ENCODE results near the gene PROX2.

Gene PROX2

GRCh38 chr14:74846968-74847665, 28.8 kb downstream of the PROX2 start:
- DNase-seq (ENCODE audit: low spot score), result no peak
- WGBS, 2 donors (ENCODE audit: extremely low coverage in 2 of 2, insufficient read length in 2 of 2, insufficient replicate concordance in 1 of 2), result no CpG with 5 or more reads among the region's 1 CpG
- no peak overlapping the region for H2BK15ac ChIP-seq (ENCODE audit: low read length)
- H3K4me1 ChIP-seq (ENCODE audit: control insufficient read depth in 2 of 2, insufficient read depth in 1 of 2, low read depth in 1 of 2, low read length in 2 of 2), result peaks cover 0 to 1% of the 10 kb centered on the region in 2 donors
- no peak overlapping the region for H2BK12ac ChIP-seq (ENCODE audit: low read length)
- no peak overlapping the region for H4K91ac ChIP-seq (ENCODE audit: low read depth, low read length, poor library complexity)
- no peak overlapping the region for H3K4me2 ChIP-seq (ENCODE audit: insufficient read depth, low read length, poor library complexity, severe bottlenecking)
- H3K79me1 ChIP-seq (ENCODE audit: low read depth, low read length), result no peaks in the 10 kb centered on the region
- H3K23ac ChIP-seq (ENCODE audit: low read depth, low read length, poor library complexity), result no peak overlapping the region
- H3K27ac ChIP-seq (replicated peaks; ENCODE audit: low read length), result no peak overlapping the region
- H3K18ac ChIP-seq (ENCODE audit: low read length), result no peak overlapping the region
- no peak overlapping the region for H2AFZ ChIP-seq (ENCODE audit: low read length)
- H2BK5ac ChIP-seq (ENCODE audit: low read length), result no peak overlapping the region
- no peaks in the 10 kb centered on the region for H3K36me3 ChIP-seq (replicated peaks in 1 of 2; ENCODE audit: control insufficient read depth in 2 of 2, insufficient read depth in 2 of 2, low read length in 2 of 2)
- H3K4ac ChIP-seq (ENCODE audit: low read length), result no peak overlapping the region
- H4K8ac ChIP-seq (ENCODE audit: low read depth, low read length), result no peak overlapping the region
- H3K9ac ChIP-seq (ENCODE audit: low read depth, low read length, poor library complexity), result no peak overlapping the region
- H3K4me3 ChIP-seq (ENCODE audit: low read length in 2 of 2), result no peak overlapping the region
- H3K9me3 ChIP-seq (replicated peaks in 1 of 2; ENCODE audit: control insufficient read depth in 2 of 2, insufficient read depth in 1 of 2, low read depth in 1 of 2, low read length in 2 of 2), result no peaks in the 10 kb centered on the region
- no peak overlapping the region for H2BK120ac ChIP-seq (ENCODE audit: low read depth, low read length)
- H3K14ac ChIP-seq (ENCODE audit: low read length), result no peak overlapping the region
- no peaks in the 10 kb centered on the region for H3K27me3 ChIP-seq (ENCODE audit: control insufficient read depth in 3 of 3, insufficient read depth in 3 of 3, low read depth in 1 of 3, low read length in 3 of 3)
- H2AK5ac ChIP-seq (ENCODE audit: low read depth, low read length), result no peak overlapping the region

DNA sequence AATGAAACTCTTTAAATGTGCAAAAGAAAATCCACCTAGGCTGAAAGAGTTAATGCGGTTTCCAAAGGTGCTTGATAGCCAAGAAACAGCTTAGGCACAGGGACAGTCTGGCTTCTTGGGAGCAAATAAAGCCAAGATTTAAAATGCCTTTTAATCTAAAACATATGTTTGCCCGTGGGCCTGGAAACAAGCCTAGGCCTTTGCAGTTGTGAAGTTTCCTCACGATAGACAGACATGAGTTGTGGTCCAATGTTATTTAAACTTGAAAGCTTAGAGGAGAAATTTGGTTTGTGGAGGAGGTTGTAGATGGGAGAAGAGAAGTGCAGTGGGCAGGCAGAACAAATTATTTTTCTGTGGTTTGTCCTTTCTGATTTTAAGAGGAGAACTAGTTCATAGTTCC, 29.8 kb downstream of the PROX2 start:
- Histone ChIP-seq H2AFZ (ENCODE audit: low read length) (no peak overlapping the region), H3K23ac (ENCODE audit: low read depth, low read length, poor library complexity) (no peak overlapping the region), H2BK12ac (ENCODE audit: low read length) (no peak overlapping the region), H2BK5ac (ENCODE audit: low read length) (no peak overlapping the region), H3K9me3 (replicated peaks in 1 of 2; ENCODE audit: control insufficient read depth in 2 of 2, insufficient read depth in 1 of 2, low read depth in 1 of 2, low read length in 2 of 2) (no peaks in the 10 kb centered on the region), H3K4me2 (ENCODE audit: insufficient read depth, low read length, poor library complexity, severe bottlenecking) (no peak overlapping the region), H3K18ac (ENCODE audit: low read length) (no peak overlapping the region), H4K8ac (ENCODE audit: low read depth, low read length) (no peak overlapping the region), H3K9ac (ENCODE audit: low read depth, low read length, poor library complexity) (no peak overlapping the region), H2BK15ac (ENCODE audit: low read length) (no peak overlapping the region), H3K14ac (ENCODE audit: low read length) (no peak overlapping the region), H3K79me1 (ENCODE audit: low read depth, low read length) (no peaks in the 10 kb centered on the region), H3K4me3 (ENCODE audit: low read length in 2 of 2) (no peak overlapping the region), H3K27me3 (ENCODE audit: control insufficient read depth in 3 of 3, insufficient read depth in 3 of 3, low read depth in 1 of 3, low read length in 3 of 3) (no peaks in the 10 kb centered on the region), H3K27ac (replicated peaks; ENCODE audit: low read length) (no peak overlapping the region), H4K91ac (ENCODE audit: low read depth, low read length, poor library complexity) (no peak overlapping the region), H2AK5ac (ENCODE audit: low read depth, low read length) (no peak overlapping the region), H3K36me3 (replicated peaks in 1 of 2; ENCODE audit: control insufficient read depth in 2 of 2, insufficient read depth in 2 of 2, low read length in 2 of 2) (peaks cover 0 to 2% of the 10 kb centered on the region in 2 donors), H2BK120ac (ENCODE audit: low read depth, low read length) (no peak overlapping the region), H3K4me1 (ENCODE audit: control insufficient read depth in 2 of 2, insufficient read depth in 1 of 2, low read depth in 1 of 2, low read length in 2 of 2) (peaks cover 0 to 1% of the 10 kb centered on the region in 2 donors), H3K4ac (ENCODE audit: low read length) (no peak overlapping the region)
- DNase-seq (ENCODE audit: low spot score), result no peak
- WGBS, 2 donors (ENCODE audit: extremely low coverage in 2 of 2, insufficient read length in 2 of 2, insufficient replicate concordance in 1 of 2), result no CpG with 5 or more reads among the region's 3 CpGs

GRCh38 chr14:74843653-74844052, 32.3 kb downstream of the PROX2 start:
- H3K4me3 ChIP-seq (ENCODE audit: low read length in 2 of 2), result no peak overlapping the region
- H3K79me1 ChIP-seq (ENCODE audit: low read depth, low read length), result no peaks in the 10 kb centered on the region
- no peak overlapping the region for H2BK15ac ChIP-seq (ENCODE audit: low read length)
- no peak for DNase-seq (ENCODE audit: low spot score)
- no peak overlapping the region for H2BK5ac ChIP-seq (ENCODE audit: low read length)
- no peak overlapping the region for H2AFZ ChIP-seq (ENCODE audit: low read length)
- no peak overlapping the region for H4K91ac ChIP-seq (ENCODE audit: low read depth, low read length, poor library complexity)
- peaks cover 4 to 21% of the 10 kb centered on the region in 2 donors for H3K36me3 ChIP-seq (replicated peaks in 1 of 2; ENCODE audit: control insufficient read depth in 2 of 2, insufficient read depth in 2 of 2, low read length in 2 of 2)
- no peak overlapping the region for H2BK120ac ChIP-seq (ENCODE audit: low read depth, low read length)
- H4K8ac ChIP-seq (ENCODE audit: low read depth, low read length), result no peak overlapping the region
- H3K14ac ChIP-seq (ENCODE audit: low read length), result no peak overlapping the region
- H3K9me3 ChIP-seq (replicated peaks in 1 of 2; ENCODE audit: control insufficient read depth in 2 of 2, insufficient read depth in 1 of 2, low read depth in 1 of 2, low read length in 2 of 2), result no peaks in the 10 kb centered on the region
- H3K4me1 ChIP-seq (ENCODE audit: control insufficient read depth in 2 of 2, insufficient read depth in 1 of 2, low read depth in 1 of 2, low read length in 2 of 2), result peaks cover 0 to 1% of the 10 kb centered on the region in 2 donors
- no peak overlapping the region for H2BK12ac ChIP-seq (ENCODE audit: low read length)
- no peaks in the 10 kb centered on the region for H3K27me3 ChIP-seq (ENCODE audit: control insufficient read depth in 3 of 3, insufficient read depth in 3 of 3, low read depth in 1 of 3, low read length in 3 of 3)
- H3K23ac ChIP-seq (ENCODE audit: low read depth, low read length, poor library complexity), result no peak overlapping the region
- no peak overlapping the region for H3K9ac ChIP-seq (ENCODE audit: low read depth, low read length, poor library complexity)
- no peak overlapping the region for H3K18ac ChIP-seq (ENCODE audit: low read length)
- H3K4ac ChIP-seq (ENCODE audit: low read length), result no peak overlapping the region
- no peak overlapping the region for H3K27ac ChIP-seq (replicated peaks; ENCODE audit: low read length)
- H2AK5ac ChIP-seq (ENCODE audit: low read depth, low read length), result no peak overlapping the region
- no peak overlapping the region for H3K4me2 ChIP-seq (ENCODE audit: insufficient read depth, low read length, poor library complexity, severe bottlenecking)

- no peak overlapping the region for H2AFZ ChIP-seq (ENCODE audit: low read length)
- H3K79me1 ChIP-seq (ENCODE audit: low read depth, low read length), result no peaks in the 10 kb centered on the region
- H3K9ac ChIP-seq (ENCODE audit: low read depth, low read length, poor library complexity), result no peak overlapping the region
- no peak overlapping the region for H3K27ac ChIP-seq (replicated peaks; ENCODE audit: low read length)
- H3K23ac ChIP-seq (ENCODE audit: low read depth, low read length, poor library complexity), result no peak overlapping the region
- no peak for DNase-seq (ENCODE audit: low spot score)
- H3K4ac ChIP-seq (ENCODE audit: low read length), result no peak overlapping the region
- no CpG with 5 or more reads among the region's 4 CpGs for WGBS, 2 donors (ENCODE audit: extremely low coverage in 2 of 2, insufficient read length in 2 of 2, insufficient replicate concordance in 1 of 2)
- peaks cover 4 to 35% of the 10 kb centered on the region in 2 donors for H3K36me3 ChIP-seq (replicated peaks in 1 of 2; ENCODE audit: control insufficient read depth in 2 of 2, insufficient read depth in 2 of 2, low read length in 2 of 2)
- H3K9me3 ChIP-seq (replicated peaks in 1 of 2; ENCODE audit: control insufficient read depth in 2 of 2, insufficient read depth in 1 of 2, low read depth in 1 of 2, low read length in 2 of 2), result no peaks in the 10 kb centered on the region
- no peak overlapping the region for H4K8ac ChIP-seq (ENCODE audit: low read depth, low read length)
- no peak overlapping the region for H2AK5ac ChIP-seq (ENCODE audit: low read depth, low read length)
- no peak overlapping the region for H2BK12ac ChIP-seq (ENCODE audit: low read length)
- H3K4me2 ChIP-seq (ENCODE audit: insufficient read depth, low read length, poor library complexity, severe bottlenecking), result no peak overlapping the region
- no peak overlapping the region for H3K4me3 ChIP-seq (ENCODE audit: low read length in 2 of 2)
- no peak overlapping the region for H3K18ac ChIP-seq (ENCODE audit: low read length)
- H4K91ac ChIP-seq (ENCODE audit: low read depth, low read length, poor library complexity), result no peak overlapping the region
- H2BK5ac ChIP-seq (ENCODE audit: low read length), result no peak overlapping the region
- peaks cover 0 to 1% of the 10 kb centered on the region in 2 donors for H3K4me1 ChIP-seq (ENCODE audit: control insufficient read depth in 2 of 2, insufficient read depth in 1 of 2, low read depth in 1 of 2, low read length in 2 of 2)
- no peak overlapping the region for H3K14ac ChIP-seq (ENCODE audit: low read length)
- no peak overlapping the region for H2BK120ac ChIP-seq (ENCODE audit: low read depth, low read length)
- H2BK15ac ChIP-seq (ENCODE audit: low read length), result no peak overlapping the region
- H3K27me3 ChIP-seq (ENCODE audit: control insufficient read depth in 3 of 3, insufficient read depth in 3 of 3, low read depth in 1 of 3, low read length in 3 of 3), result no peaks in the 10 kb centered on the region
Observed at GRCh38 chr14:74841230-74842207, 34.4 kb downstream of the PROX2 start.
